G401 (cell line): ENCODE measurements around the gene PTPN13. TPM values are rescaled to one million over a fixed set of nuclear protein-coding genes. Genes with fewer than 3 reads are reported as not detected.
"Not testable (repeated sequence)": the region's sequence is repeated elsewhere in the genome, so short reads cannot be mapped to it uniquely, and the experiment has no call there.

Source experiments
- DNase-seq: peaks from one replicate; pipeline ENCODE4 v3.0.0-alpha.2; 2015; ENCODE audit warnings: low spot score
- in situ Hi-C: cut with HindIII; loops from 2 replicates; pipeline ENCODE4 v1.10.0; 2016; ENCODE audit warnings: low sequenced_read_pairs, mixed read lengths
- total RNA-seq: library from RNA; depleted of rRNA; stranded (reverse); fragments of >200 nt; shearing (Covaris generic); gene quantifications from 2 replicates; pipeline ENCODE4 v1.2.3, GENCODE V29; 2014

Gene PTPN13
- total RNA-seq, 1 experiment from 2014 or later, result 0.51 TPM

DNA sequence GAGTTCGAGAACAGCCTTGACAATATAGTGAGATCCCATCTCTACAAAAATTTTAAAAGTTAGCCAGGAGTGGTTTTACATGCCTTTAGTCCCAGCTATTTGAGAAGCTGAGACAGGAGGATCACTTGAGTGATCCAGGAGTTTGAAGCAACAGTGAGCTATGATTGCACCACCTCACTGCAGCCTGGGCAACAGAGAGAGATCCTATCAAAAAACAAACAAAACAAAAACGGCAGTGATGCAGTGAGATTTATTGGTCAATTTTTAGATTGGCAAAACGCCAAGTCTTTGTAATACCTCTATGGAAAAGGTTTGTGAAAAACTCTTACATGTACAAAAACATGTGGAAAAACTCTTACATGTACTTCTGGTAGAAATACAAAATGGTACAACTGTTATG is 91.3 kb downstream of the PTPN13 start:
- in situ Hi-C loops, result no loop called here
- DNase-seq, result no peak

GRCh38 chr4:86686741-86687140 is 92.6 kb downstream of the PTPN13 start:
- in situ Hi-C loops, result no loop called here
- no peak for DNase-seq

DNA sequence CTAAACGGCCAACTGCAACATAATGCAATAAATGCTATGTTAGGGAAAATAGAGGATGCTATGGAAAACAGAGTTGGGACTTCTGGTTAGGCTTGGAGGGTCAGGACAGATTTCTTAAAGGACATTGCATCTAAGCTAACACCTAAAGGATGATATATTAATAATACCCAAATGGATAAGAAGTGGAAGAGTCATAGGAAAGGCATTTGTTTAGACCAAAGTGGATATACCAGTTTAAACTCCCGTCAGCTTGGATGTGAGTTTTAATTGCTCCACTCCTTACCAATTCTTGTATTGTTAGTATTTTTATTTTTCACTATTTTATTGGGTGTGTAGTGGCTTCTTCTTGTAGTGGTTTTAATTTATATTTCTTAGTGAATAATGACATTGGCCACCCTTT is 93.9 kb downstream of the PTPN13 start:
- in situ Hi-C loops, result no loop called here
- no peak for DNase-seq

- in situ Hi-C loops, result no loop called here
- DNase-seq, result no peak
These were observed 110.5 kb downstream of the PTPN13 start for GRCh38 chr4:86704601-86705000.

GRCh38 chr4:86706923-86707597 is 112.9 kb downstream of the PTPN13 start:
- no peak for DNase-seq
- in situ Hi-C loops, result no loop called here

DNA sequence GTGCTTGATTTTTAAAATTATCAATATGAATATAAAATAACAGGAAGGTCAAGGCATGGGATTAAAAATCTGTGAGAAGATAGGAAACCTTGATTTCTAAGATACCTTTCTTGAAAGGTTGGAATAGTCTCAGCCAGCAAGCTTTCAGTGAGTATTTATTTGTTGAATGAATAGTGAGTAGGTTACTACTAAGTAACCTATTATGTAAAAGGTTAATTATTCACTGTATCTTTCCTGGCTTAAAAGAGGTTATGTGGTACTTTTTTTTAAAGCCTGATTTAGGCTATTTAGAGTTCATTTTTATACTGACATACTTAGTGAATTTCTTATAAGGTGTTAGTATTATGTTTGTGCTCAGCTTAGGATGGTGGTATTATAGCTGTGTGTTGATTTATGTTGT is 123.5 kb downstream of the PTPN13 start:
- no peak for DNase-seq
- in situ Hi-C loops, result no loop called here

GRCh38 chr4:86718152-86718551 is 124.0 kb downstream of the PTPN13 start:
- in situ Hi-C loops, result no loop called here
- no peak for DNase-seq

- DNase-seq, in situ Hi-C loops: not testable (repeated sequence)
These were observed 125.0 kb downstream of the PTPN13 start for GRCh38 chr4:86719149-86719548.

DNA sequence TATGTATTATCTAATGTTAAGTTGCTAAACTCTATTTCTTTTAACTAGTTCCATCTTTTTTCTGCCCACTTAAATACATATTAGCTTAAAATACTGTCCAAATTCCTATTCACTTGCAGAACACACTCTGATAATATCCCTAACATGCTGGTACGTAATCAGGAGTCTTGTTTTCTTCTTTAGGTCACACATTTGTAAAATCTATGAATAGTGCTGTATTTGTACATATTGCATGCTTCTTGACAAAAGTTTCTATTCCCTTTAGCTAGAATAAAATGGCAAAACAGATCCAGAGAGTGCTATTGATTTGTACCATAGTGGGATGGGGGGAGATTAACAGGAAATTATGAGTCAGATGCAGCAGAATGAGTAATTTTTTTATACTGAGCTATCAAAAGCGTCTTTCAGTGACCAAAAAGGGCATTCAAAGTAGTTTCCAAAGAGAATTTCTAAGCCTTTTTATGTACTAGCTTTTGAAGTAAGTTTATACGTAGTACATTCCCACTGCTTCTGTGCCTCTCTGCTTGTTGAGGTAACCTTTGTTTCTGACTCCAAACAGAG is 126.5 kb downstream of the PTPN13 start:
- in situ Hi-C loops, result no loop called here
- no peak for DNase-seq

DNA sequence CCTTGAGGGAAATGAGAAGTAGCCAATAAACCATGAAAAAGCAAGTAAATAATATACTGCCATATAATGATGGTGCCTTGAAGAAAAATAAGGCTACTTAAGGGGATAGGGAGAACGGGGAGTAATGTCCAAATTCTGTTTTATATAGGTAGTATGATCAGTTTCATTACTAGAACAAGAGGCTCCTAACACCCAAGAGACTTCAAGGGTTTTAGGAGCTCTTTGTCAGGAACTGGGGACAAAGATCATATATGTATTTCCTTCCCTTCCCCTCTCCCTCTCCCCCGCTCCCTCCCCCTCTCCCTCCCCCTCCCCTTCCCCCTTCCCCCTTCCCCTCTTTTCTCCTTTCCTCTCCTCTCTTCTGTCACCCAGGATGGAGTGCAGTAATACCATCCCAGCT is 127.3 kb downstream of the PTPN13 start:
- in situ Hi-C loops, result no loop called here
- no peak for DNase-seq

DNA sequence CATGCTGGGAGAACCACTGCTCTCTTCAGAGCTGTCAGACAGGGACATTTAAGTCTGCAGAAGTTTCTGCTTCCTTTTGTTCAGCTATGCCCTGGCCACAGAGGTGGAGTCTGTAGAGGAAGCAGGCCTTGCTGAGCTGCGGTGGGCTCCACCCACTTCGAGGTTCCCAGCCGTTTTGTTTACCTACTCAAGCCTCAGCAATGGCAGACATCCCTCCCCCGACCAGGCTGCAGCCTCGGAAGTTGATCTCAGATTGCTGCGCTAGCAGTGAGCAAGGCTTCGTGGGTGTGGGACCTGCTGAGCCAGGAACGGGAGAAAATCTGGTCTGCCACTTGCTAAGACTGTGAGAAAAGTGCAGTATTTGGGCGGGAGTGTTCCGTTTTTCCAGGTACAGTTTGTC is 136.2 kb downstream of the PTPN13 start:
- in situ Hi-C loops, result no loop called here

DNA sequence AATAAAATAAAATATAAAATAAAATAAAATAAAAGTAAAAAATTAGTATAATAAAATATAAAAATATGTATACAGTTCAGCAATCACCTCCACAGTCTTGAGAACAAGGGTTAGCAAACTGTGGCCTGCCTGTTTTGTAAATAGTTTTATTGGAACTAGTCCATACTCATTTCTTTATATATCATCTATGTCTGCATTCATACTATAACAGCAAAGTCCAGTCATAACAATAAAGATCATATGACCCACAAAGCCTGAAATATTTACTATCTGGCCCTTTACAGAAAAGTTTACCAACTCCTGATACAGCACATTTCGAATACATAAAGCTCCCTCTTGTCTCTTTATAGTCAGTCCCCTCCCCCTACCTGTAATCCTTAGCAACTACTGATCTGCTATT is 143.1 kb downstream of the PTPN13 start:
- in situ Hi-C loops, result no loop called here
- DNase-seq, result no peak

More for the DNA sequence above, 136.2 kb downstream of the PTPN13 start:
- no peak for DNase-seq

- DNase-seq, result no peak
- in situ Hi-C loops, result no loop called here
These were observed 147.7 kb downstream of the PTPN13 start for GRCh38 chr4:86741846-86742245.

GRCh38 chr4:86744570-86744969 is 150.5 kb downstream of the PTPN13 start:
- DNase-seq, result no peak
- in situ Hi-C loops, result no loop called here

GRCh38 chr4:86749121-86749520 is 155.0 kb downstream of the PTPN13 start:
- in situ Hi-C loops, result no loop called here
- DNase-seq, result no peak

GRCh38 chr4:86755388-86755787 is 161.3 kb downstream of the PTPN13 start:
- DNase-seq, result no peak
- in situ Hi-C loops, result no loop called here

- DNase-seq, result no peak
- in situ Hi-C loops, result no loop called here
These were observed 163.4 kb downstream of the PTPN13 start for GRCh38 chr4:86757468-86757867.

DNA sequence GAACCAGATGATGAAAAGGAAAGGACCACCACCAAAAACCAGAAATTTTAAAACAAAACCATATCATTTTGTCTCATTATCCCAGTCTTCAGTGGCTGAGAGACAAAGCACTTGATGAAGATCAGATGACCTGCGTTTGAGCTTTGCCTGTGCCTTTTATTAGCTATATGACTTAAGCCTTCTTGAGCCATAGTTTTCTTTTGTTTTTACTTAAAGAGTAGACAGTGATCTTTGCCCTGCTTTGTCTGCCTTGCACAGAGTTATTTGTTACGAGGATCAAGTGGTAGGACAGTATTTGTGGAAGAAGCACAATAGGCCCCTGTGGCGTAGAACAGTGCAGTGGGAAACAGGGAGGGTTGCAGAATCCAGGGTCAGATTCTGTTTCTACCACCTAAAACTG is 165.2 kb downstream of the PTPN13 start:
- in situ Hi-C loops, result no loop called here

GRCh38 chr4:86762649-86763048 is 168.5 kb downstream of the PTPN13 start:
- DNase-seq, result no peak
- in situ Hi-C loops, result no loop called here

More for the DNA sequence above, 165.2 kb downstream of the PTPN13 start:
- DNase-seq, result no peak

DNA sequence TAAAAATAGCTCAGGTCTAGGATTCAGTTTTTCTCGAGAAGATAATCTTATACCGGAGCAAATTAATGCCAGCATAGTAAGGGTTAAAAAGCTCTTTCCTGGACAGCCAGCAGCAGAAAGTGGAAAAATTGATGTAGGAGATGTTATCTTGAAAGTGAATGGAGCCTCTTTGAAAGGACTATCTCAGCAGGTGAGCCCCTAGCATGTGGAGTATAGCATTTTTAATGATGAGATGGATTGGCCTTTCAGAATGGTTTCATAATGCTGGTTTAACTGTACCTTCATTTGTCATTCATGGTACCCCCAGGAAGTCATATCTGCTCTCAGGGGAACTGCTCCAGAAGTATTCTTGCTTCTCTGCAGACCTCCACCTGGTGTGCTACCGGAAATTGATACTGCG is 175.7 kb downstream of the PTPN13 start:
- in situ Hi-C loops, result no loop called here
- no peak for DNase-seq

- in situ Hi-C loops, result no loop called here
- no peak for DNase-seq
These were observed 177.0 kb downstream of the PTPN13 start for GRCh38 chr4:86771141-86771540.
